Stomach smooth muscle (tissue), 2 donors: ENCODE measurements around the gene CTNNA3.

ENCODE experiments used
- H3K27ac ChIP-seq: one replicate; pipeline ENCODE4 v1.7.0; 2013; ENCODE audit warnings: mild to moderate bottlenecking, low read length, inconsistent platforms
- H3K27me3 ChIP-seq, 2 donors: one replicate each; pipeline ENCODE4 v1.7.0; 2013; ENCODE audit warnings: low read length in 2 of 2; ENCODE audit not compliant: insufficient read depth in 2 of 2, control insufficient read depth in 1 of 2
- H3K36me3 ChIP-seq, 2 donors: one replicate each; pipeline ENCODE4 v1.7.0; 2013; ENCODE audit warnings: low read length in 2 of 2; ENCODE audit not compliant: control insufficient read depth in 2 of 2, insufficient read depth in 2 of 2
- H3K4me1 ChIP-seq: one replicate; pipeline ENCODE4 v1.7.0; 2013; ENCODE audit warnings: low read length; ENCODE audit not compliant: control insufficient read depth, insufficient read depth
- H3K4me3 ChIP-seq, 2 donors: one replicate each; pipeline ENCODE4 v1.7.0; 2013; ENCODE audit warnings: low read length in 2 of 2
- H3K9ac ChIP-seq, 2 donors: one replicate each; pipeline ENCODE4 v1.7.0; 2013; ENCODE audit warnings: low read length in 2 of 2, mild to moderate bottlenecking in 1 of 2
- H3K9me3 ChIP-seq, 2 donors: one replicate each; pipeline ENCODE4 v1.7.0; 2013; ENCODE audit warnings: low read length in 2 of 2; ENCODE audit not compliant: control insufficient read depth in 2 of 2
- donor health status: healthy.
- donor health status: Pancreatic carcinoma.

Gene CTNNA3

GRCh38 chr10:67622984-67623383 is 73.0 kb downstream of the CTNNA3 start:
- Histone ChIP-seq H3K4me3 (no peak overlapping the region), H3K36me3 (no peaks in the 10 kb centered on the region), H3K4me1 (no peaks in the 10 kb centered on the region), H3K9me3 (no peaks in the 10 kb centered on the region), H3K27me3 (no peaks in the 10 kb centered on the region), H3K9ac (no peak overlapping the region), H3K27ac (no peak overlapping the region)

- Histone ChIP-seq H3K9me3 (no peaks in the 10 kb centered on the region), H3K27me3 (no peaks in the 10 kb centered on the region), H3K27ac (no peak overlapping the region), H3K36me3 (no peaks in the 10 kb centered on the region), H3K9ac (no peak overlapping the region), H3K4me3 (no peak overlapping the region), H3K4me1 (no peaks in the 10 kb centered on the region)
These were observed 73.5 kb downstream of the CTNNA3 start for GRCh38 chr10:67622511-67622910.

GRCh38 chr10:67621834-67622233 is 74.2 kb downstream of the CTNNA3 start:
- Histone ChIP-seq H3K27me3 (no peaks in the 10 kb centered on the region), H3K9me3 (no peaks in the 10 kb centered on the region), H3K27ac (no peak overlapping the region)

GRCh38 chr10:67618116-67618515 is 77.9 kb downstream of the CTNNA3 start:
- Histone ChIP-seq H3K27ac (no peak overlapping the region), H3K27me3 (no peaks in the 10 kb centered on the region), H3K4me3 (no peak overlapping the region), H3K36me3 (no peaks in the 10 kb centered on the region), H3K9ac (no peak overlapping the region), H3K9me3 (no peaks in the 10 kb centered on the region), H3K4me1 (no peaks in the 10 kb centered on the region)

More at GRCh38 chr10:67621834-67622233, 74.2 kb downstream of the CTNNA3 start:
- Histone ChIP-seq H3K4me3 (no peak overlapping the region), H3K4me1 (no peaks in the 10 kb centered on the region), H3K36me3 (no peaks in the 10 kb centered on the region), H3K9ac (no peak overlapping the region)

GRCh38 chr10:67612577-67613537 is 83.1 kb downstream of the CTNNA3 start:
- Histone ChIP-seq H3K4me3 (no peak overlapping the region), H3K4me1 (no peaks in the 10 kb centered on the region), H3K27ac (no peak overlapping the region), H3K9me3 (no peaks in the 10 kb centered on the region), H3K36me3 (no peaks in the 10 kb centered on the region), H3K9ac (no peak overlapping the region), H3K27me3 (no peaks in the 10 kb centered on the region)

- H3K4me3 ChIP-seq, result no peak overlapping the region
- no peak overlapping the region for H3K9ac ChIP-seq
- no peaks in the 10 kb centered on the region for H3K27me3 ChIP-seq
- H3K27ac ChIP-seq, result no peak overlapping the region
- no peaks in the 10 kb centered on the region for H3K4me1 ChIP-seq
- H3K9me3 ChIP-seq, result no peaks in the 10 kb centered on the region
- H3K36me3 ChIP-seq, result no peaks in the 10 kb centered on the region
These were observed 83.8 kb downstream of the CTNNA3 start for GRCh38 chr10:67612176-67612575.

GRCh38 chr10:67609996-67610793 is 85.8 kb downstream of the CTNNA3 start:
- Histone ChIP-seq H3K36me3 (no peaks in the 10 kb centered on the region), H3K4me3 (no peak overlapping the region), H3K9me3 (no peaks in the 10 kb centered on the region), H3K27me3 (no peaks in the 10 kb centered on the region), H3K4me1 (no peaks in the 10 kb centered on the region), H3K9ac (no peak overlapping the region), H3K27ac (no peak overlapping the region)

GRCh38 chr10:67608001-67608400 is 88.0 kb downstream of the CTNNA3 start:
- Histone ChIP-seq H3K9ac (no peak overlapping the region), H3K27ac (no peak overlapping the region), H3K4me3 (no peak overlapping the region), H3K9me3 (no peaks in the 10 kb centered on the region), H3K27me3 (no peaks in the 10 kb centered on the region), H3K36me3 (no peaks in the 10 kb centered on the region), H3K4me1 (no peaks in the 10 kb centered on the region)

- no peaks in the 10 kb centered on the region for H3K36me3 ChIP-seq
- no peaks in the 10 kb centered on the region for H3K9me3 ChIP-seq
- no peaks in the 10 kb centered on the region for H3K4me1 ChIP-seq
- no peak overlapping the region for H3K9ac ChIP-seq
- H3K27ac ChIP-seq, result no peak overlapping the region
- no peak overlapping the region for H3K4me3 ChIP-seq
- no peaks in the 10 kb centered on the region for H3K27me3 ChIP-seq
These were observed 88.5 kb downstream of the CTNNA3 start for GRCh38 chr10:67607472-67607871.

- Histone ChIP-seq H3K36me3 (no peaks in the 10 kb centered on the region), H3K9ac (no peak overlapping the region), H3K27me3 (no peaks in the 10 kb centered on the region), H3K4me1 (no peaks in the 10 kb centered on the region), H3K27ac (no peak overlapping the region), H3K9me3 (no peaks in the 10 kb centered on the region), H3K4me3 (no peak overlapping the region)
These were observed 89.4 kb downstream of the CTNNA3 start for GRCh38 chr10:67606572-67606971.
